K562 (cell line): ENCODE data around the gene RIOK3.
"Not testable (repeated sequence)": the region's sequence is repeated elsewhere in the genome, so short reads cannot be mapped to it uniquely, and the experiment has no call there.

Source experiments
- DNMT1 ChIP-seq: fragments of 450-650 bp; IDR thresholded peaks from 2 replicates; pipeline ENCODE4 v1.6.1; 2016; ENCODE audit warnings: antibody characterized with exemption, mild to moderate bottlenecking
- E2F6 ChIP-seq, 2 experiments: IDR thresholded peaks; 2 replicates each; pipeline ENCODE4 v1.6.1; 2011; ENCODE audit warnings: borderline replicate concordance in 1 of 2, control low read depth in 1 of 2, low read depth in 1 of 2, low read length in 1 of 2, mild to moderate bottlenecking in 1 of 2, mixed read lengths in 1 of 2, moderate library complexity in 1 of 2; ENCODE audit not compliant: insufficient read depth in 1 of 2, insufficient read length in 1 of 2, poor library complexity in 1 of 2, severe bottlenecking in 1 of 2; ENCODE audit errors: extremely low read depth in 1 of 2
- HDAC2 ChIP-seq: fragments of 450-650 bp; IDR thresholded peaks from 2 replicates; pipeline ENCODE4 v1.6.1; 2016; ENCODE audit warnings: mild to moderate bottlenecking
- MEF2D ChIP-seq: conservative IDR thresholded peaks from 2 replicates; pipeline ENCODE4 v1.6.1; 2016; ENCODE audit warnings: low read depth, missing genetic modification characterization, missing compliant biosample characterization
- MYBL2 ChIP-seq, 2 experiments: fragments of 450-650 bp in 1 of 2; sonication (generic) in 1 of 2; formaldehyde crosslinking in 1 of 2; IDR thresholded peaks; 2 replicates each; pipeline versions ENCODE4 v1.6.1 to v1.8.1; 2017 to 2022; ENCODE audit warnings: borderline replicate concordance in 1 of 2, inconsistent platforms in 1 of 2, low read depth in 1 of 2, mild to moderate bottlenecking in 1 of 2, missing genetic modification reagents in 1 of 2, moderate library complexity in 1 of 2
- NELFE ChIP-seq: IDR thresholded peaks from 2 replicates; pipeline ENCODE4 v1.6.1; 2011; ENCODE audit warnings: mild to moderate bottlenecking; ENCODE audit not compliant: insufficient read depth, insufficient read length
- NRF1 ChIP-seq, 2 experiments: fragments of 450-650 bp; IDR thresholded peaks in 1 of 2; conservative IDR thresholded peaks in 1 of 2; 2 replicates each; pipeline ENCODE4 v1.6.1; 2014; ENCODE audit warnings: mild to moderate bottlenecking in 2 of 2
- PBX2 ChIP-seq, 2 experiments: IDR thresholded peaks in 1 of 2; conservative IDR thresholded peaks in 1 of 2; 2 replicates each; pipeline ENCODE4 v1.6.1; 2016; ENCODE audit warnings: low read depth in 2 of 2, mild to moderate bottlenecking in 1 of 2, missing compliant biosample characterization in 1 of 2, missing genetic modification characterization in 1 of 2, moderate library complexity in 1 of 2
- ZNF165 ChIP-seq: fragments of 250-450 bp; sonication (Bioruptor Pico); IDR thresholded peaks from 2 replicates; pipeline ENCODE4 v1.4.0; 2020; ENCODE audit warnings: borderline replicate concordance
- ZNF184 ChIP-seq: sonication (generic); formaldehyde crosslinking; IDR thresholded peaks from 2 replicates; pipeline ENCODE4 v1.5.0; 2020; ENCODE audit warnings: missing genetic modification reagents
- ZNF830 ChIP-seq: fragments of 250-450 bp; sonication (Bioruptor Pico); IDR thresholded peaks from 2 replicates; pipeline ENCODE4 v1.5.0; 2021; ENCODE audit warnings: mild to moderate bottlenecking

GRCh38 chr18:23512216-23512615, 59.1 kb downstream of the RIOK3 start:
- TF ChIP-seq E2F6 (IDR thresholded peaks at IDR 0.05; ENCODE audit: borderline replicate concordance in 1 of 2, extremely low read depth in 1 of 2, insufficient read depth in 1 of 2, insufficient read length in 1 of 2, low read depth in 1 of 2, low read length in 1 of 2, poor library complexity in 1 of 2, severe bottlenecking in 1 of 2); NELFE; ZNF830 (CRISPR knock-in tag); DNMT1; ZNF184 (CRISPR knock-in tag); MYBL2 (IDR thresholded peaks at IDR 0.05; ENCODE audit: low read depth); MYBL2 (CRISPR knock-in tag; IDR thresholded peaks at IDR 0.05; ENCODE audit: borderline replicate concordance); NRF1 (conservative IDR thresholded peaks at IDR 0.05 in 1 of 2, IDR thresholded peaks at IDR 0.05 in 1 of 2); PBX2 (CRISPR knock-in tag; IDR thresholded peaks at IDR 0.05; ENCODE audit: low read depth); PBX2 (tag; conservative IDR thresholded peaks at IDR 0.05; ENCODE audit: low read depth); MEF2D (tag); ZNF165; HDAC2: not testable (repeated sequence)
